Calu3 (cell line): Measurements from ENCODE around the gene KSR2. TPM values are rescaled to one million over a fixed set of nuclear protein-coding genes. Genes with fewer than 3 reads are reported as not detected.
A peak's percentile ranks its signal among the peaks of the same experiment; 100 is the strongest.

Source experiments
- BruUV-seq: library from RNA; stranded (reverse); fragments of 400-500 nt; replicated peaks from 2 replicates; lab custom pipeline; 2021; lab: Mats Ljungman, UMichigan
- CTCF ChIA-PET: fragments of 300-600 bp; sonication (Branson Sonifier 250); formaldehyde crosslinking; loops from one replicate; lab custom pipeline; 2022; ENCODE audit warnings: antibody characterized with exemption; lab: Charles Lee
- DNase-seq: peaks from one replicate; pipeline ENCODE4 v3.0.0; 2022
- H3K27ac Mint-ChIP-seq: one replicate; pipeline ENCODE4 v1.8.0; 2022; ENCODE audit warnings: mixed read lengths; ENCODE audit not compliant: unreplicated experiment
- H3K27me3 Mint-ChIP-seq: one replicate; pipeline ENCODE4 v1.8.0; 2022; ENCODE audit warnings: mixed read lengths; ENCODE audit not compliant: unreplicated experiment
- H3K36me3 Mint-ChIP-seq: one replicate; pipeline ENCODE4 v1.8.0; 2022; ENCODE audit warnings: mild to moderate bottlenecking, moderate library complexity, mixed read lengths; ENCODE audit not compliant: insufficient read depth, unreplicated experiment
- H3K4me1 Mint-ChIP-seq: one replicate; pipeline ENCODE4 v1.8.0; 2022; ENCODE audit warnings: mild to moderate bottlenecking, low read depth, mixed read lengths; ENCODE audit not compliant: unreplicated experiment
- H3K4me3 Mint-ChIP-seq: one replicate; pipeline ENCODE4 v1.8.0; 2022; ENCODE audit warnings: mild to moderate bottlenecking, low read depth, moderate library complexity, mixed read lengths; ENCODE audit not compliant: unreplicated experiment
- H3K9me3 Mint-ChIP-seq: one replicate; pipeline ENCODE4 v1.8.0; 2022; ENCODE audit warnings: low read depth, mixed read lengths; ENCODE audit not compliant: unreplicated experiment
- intact Hi-C: fragments of 100-400 bp; cut with micrococcal nuclease; formaldehyde crosslinking; loops from one replicate; pipeline ENCODE4 v1.10.0; 2022; ENCODE audit not compliant: unreplicated experiment
- total RNA-seq: library from RNA; stranded (reverse); gene quantifications from 2 replicates; pipeline ENCODE4 v1.2.3, GENCODE V29; 2022
- TF ChIP-seq, protein P1 (sequence below): fragments of 200-600 bp; IDR thresholded peaks from one replicate; pipeline ENCODE4 v1.8.0; 2022; ENCODE audit warnings: antibody characterized with exemption; ENCODE audit not compliant: unreplicated experiment

KSR2 gene
- total RNA-seq, 1 experiment from 2014 or later = 1.9 TPM

DNA sequence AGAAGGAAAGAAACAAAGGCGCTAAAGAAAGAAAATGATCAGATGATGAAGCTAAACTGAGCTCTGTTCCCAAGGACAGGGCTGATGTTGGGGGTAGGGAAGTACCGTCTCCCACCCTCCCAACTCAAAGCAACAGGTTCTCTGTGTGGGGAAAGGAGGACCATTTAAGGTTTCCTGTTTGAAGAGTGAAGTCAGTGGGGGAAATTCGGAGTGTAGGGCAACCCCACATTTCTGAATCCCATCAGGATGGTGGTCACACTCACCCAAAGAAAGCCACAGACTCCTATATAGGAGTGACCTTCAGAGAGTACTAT lies 131.1 kb downstream of the KSR2 start:
- peaks cover 47% of the 10 kb centered on the region for H3K27me3 Mint-ChIP-seq
- no peaks in the 10 kb centered on the region for H3K36me3 Mint-ChIP-seq
- H3K27ac Mint-ChIP-seq = no peak overlapping the region
- no peak for DNase-seq
- H3K9me3 Mint-ChIP-seq = no peaks in the 10 kb centered on the region
- TF ChIP-seq, protein P1, sequence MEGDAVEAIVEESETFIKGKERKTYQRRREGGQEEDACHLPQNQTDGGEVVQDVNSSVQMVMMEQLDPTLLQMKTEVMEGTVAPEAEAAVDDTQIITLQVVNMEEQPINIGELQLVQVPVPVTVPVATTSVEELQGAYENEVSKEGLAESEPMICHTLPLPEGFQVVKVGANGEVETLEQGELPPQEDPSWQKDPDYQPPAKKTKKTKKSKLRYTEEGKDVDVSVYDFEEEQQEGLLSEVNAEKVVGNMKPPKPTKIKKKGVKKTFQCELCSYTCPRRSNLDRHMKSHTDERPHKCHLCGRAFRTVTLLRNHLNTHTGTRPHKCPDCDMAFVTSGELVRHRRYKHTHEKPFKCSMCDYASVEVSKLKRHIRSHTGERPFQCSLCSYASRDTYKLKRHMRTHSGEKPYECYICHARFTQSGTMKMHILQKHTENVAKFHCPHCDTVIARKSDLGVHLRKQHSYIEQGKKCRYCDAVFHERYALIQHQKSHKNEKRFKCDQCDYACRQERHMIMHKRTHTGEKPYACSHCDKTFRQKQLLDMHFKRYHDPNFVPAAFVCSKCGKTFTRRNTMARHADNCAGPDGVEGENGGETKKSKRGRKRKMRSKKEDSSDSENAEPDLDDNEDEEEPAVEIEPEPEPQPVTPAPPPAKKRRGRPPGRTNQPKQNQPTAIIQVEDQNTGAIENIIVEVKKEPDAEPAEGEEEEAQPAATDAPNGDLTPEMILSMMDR = no peak
- H3K4me1 Mint-ChIP-seq = peaks cover 7% of the 10 kb centered on the region
- H3K4me3 Mint-ChIP-seq = no peak overlapping the region
- no TSS peak for BruUV-seq
- CTCF ChIA-PET = interaction anchor here (0.9 to 2.0 kb wide), 7 partner anchors 16 to 625 kb away, joined by 3 to 34 read pairs (median 4); no protein-coding TSS in a partner anchor
- intact Hi-C loops = loop anchor here (1.0 to 5.0 kb wide), 5 partner anchors 165 to 625 kb away; no protein-coding TSS in a partner anchor

- peak; percentile 84 for DNase-seq
- no TSS peak for BruUV-seq
- Mint-ChIP-seq H3K9me3 (no peaks in the 10 kb centered on the region), H3K36me3 (no peaks in the 10 kb centered on the region), H3K27ac (no peak overlapping the region), H3K4me1 (peaks cover 7% of the 10 kb centered on the region), H3K27me3 (peaks cover 42% of the 10 kb centered on the region), H3K4me3 (no peak overlapping the region)
- CTCF ChIA-PET = interaction anchor here (0.9 to 2.0 kb wide), 7 partner anchors 17 to 624 kb away, joined by 3 to 34 read pairs (median 4); no protein-coding TSS in a partner anchor
- TF ChIP-seq, protein P1 = peak; percentile 96
- intact Hi-C loops = loop anchor here (1.0 to 5.0 kb wide), 5 partner anchors 165 to 625 kb away; no protein-coding TSS in a partner anchor
These were observed 131.6 kb downstream of the KSR2 start for GRCh38 chr12:117836999-117837736.

DNA sequence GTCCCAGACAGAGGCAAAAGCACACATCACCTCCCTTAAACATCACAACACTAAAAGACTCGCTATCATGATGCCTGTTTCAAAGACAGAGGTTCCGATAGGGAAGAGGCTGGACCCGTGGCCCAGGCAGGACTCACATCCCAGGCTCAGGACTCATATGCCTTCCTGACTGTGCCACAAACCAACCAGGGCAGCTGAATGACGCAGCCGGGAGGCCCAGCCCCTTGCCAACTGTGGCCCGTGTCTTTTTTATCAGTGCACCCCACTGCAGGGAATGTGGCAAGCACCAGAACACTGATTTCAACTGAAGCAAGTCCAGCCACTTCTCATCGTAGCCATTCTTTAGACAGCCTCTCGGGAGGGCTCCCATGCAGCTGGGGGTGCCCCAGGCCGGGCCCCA lies 132.3 kb downstream of the KSR2 start:
- Mint-ChIP-seq H3K27ac (no peak overlapping the region), H3K36me3 (no peaks in the 10 kb centered on the region), H3K4me1 (peaks cover 7% of the 10 kb centered on the region), H3K4me3 (no peak overlapping the region), H3K27me3 (peaks cover 35% of the 10 kb centered on the region), H3K9me3 (no peaks in the 10 kb centered on the region)
- intact Hi-C loops = loop anchor here (5.0 kb wide), 2 partner anchors 164 to 249 kb away; no protein-coding TSS in a partner anchor
- no peak for DNase-seq
- no TSS peak for BruUV-seq
- CTCF ChIA-PET = interaction anchor here (1.4 to 2.0 kb wide), 3 partner anchors 21 to 470 kb away, joined by 3 to 34 read pairs (median 8); no protein-coding TSS in a partner anchor
- TF ChIP-seq, protein P1 = no peak

DNA sequence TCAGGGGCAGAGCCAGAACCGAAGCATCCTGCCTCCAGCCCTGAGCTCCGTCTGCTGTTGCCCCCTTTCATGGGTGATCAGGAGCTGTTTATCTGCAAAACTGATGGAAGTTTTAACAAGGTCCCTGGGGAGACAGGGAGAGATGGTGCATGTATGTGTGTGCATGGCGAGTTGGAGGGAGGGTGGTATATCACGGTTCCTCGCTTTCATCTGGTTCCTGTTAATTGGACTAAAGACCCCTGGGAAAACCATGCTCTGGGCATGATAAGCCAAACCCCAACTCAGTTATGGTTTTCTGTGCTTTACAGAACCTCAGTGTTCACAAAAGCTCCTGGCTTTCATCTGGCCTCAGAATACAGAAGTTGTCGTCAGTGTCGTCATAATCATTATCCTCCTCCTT lies 133.6 kb downstream of the KSR2 start:
- Mint-ChIP-seq H3K4me3 (no peak overlapping the region), H3K27ac (no peak overlapping the region), H3K4me1 (peaks cover 7% of the 10 kb centered on the region), H3K9me3 (no peaks in the 10 kb centered on the region), H3K36me3 (no peaks in the 10 kb centered on the region), H3K27me3 (peaks cover 30% of the 10 kb centered on the region)
- DNase-seq = no peak
- TF ChIP-seq, protein P1 = no peak
- CTCF ChIA-PET = no interaction called here
- intact Hi-C loops = loop anchor here (5.0 kb wide), 2 partner anchors 163 to 248 kb away; no protein-coding TSS in a partner anchor
- no TSS peak for BruUV-seq
